Uterus (tissue), 2 donors: ENCODE measurements around the gene CDC42BPA.

Source experiments
- CTCF ChIP-seq, 4 experiments: fragments of 200-600 bp in 2 of 4; fragments of 450-650 bp in 2 of 4; sonication (generic) in 2 of 4; IDR thresholded peaks; one replicate each; pipeline ENCODE4 v1.5.1; 2016 to 2019; ENCODE audit warnings: antibody characterized with exemption in 4 of 4, mild to moderate bottlenecking in 2 of 4, moderate library complexity in 1 of 4
- POLR2A ChIP-seq, 2 donors: fragments of 450-650 bp; IDR thresholded peaks; one replicate each; pipeline ENCODE4 v1.6.1; 2016; ENCODE audit warnings: antibody characterized with exemption in 2 of 2, mild to moderate bottlenecking in 1 of 2, moderate library complexity in 1 of 2

GRCh38 chr1:226965581-226966440 lies 352.5 kb downstream of the CDC42BPA start:
- TF ChIP-seq CTCF (IDR thresholded peaks at IDR 0.05) (no peak), POLR2A (IDR thresholded peaks at IDR 0.05) (no peak)
